A673 (cell line): Measurements from ENCODE around the gene SPRYD7. TPM values are rescaled to one million over a fixed set of nuclear protein-coding genes. Genes with fewer than 3 reads are reported as not detected.

ENCODE experiments used
- BruUV-seq: library from RNA; stranded (reverse); fragments of 400-500 nt; replicated peaks from 2 replicates; lab custom pipeline; 2021; lab: Mats Ljungman, UMichigan
- CTCF ChIA-PET: fragments of 300-600 bp; sonication (Branson Sonifier 250); formaldehyde crosslinking; loops from one replicate; lab custom pipeline; 2022; ENCODE audit warnings: antibody characterized with exemption; lab: Charles Lee
- POLR2A ChIA-PET: fragments of 300-600 bp; sonication (Branson Sonifier 250); formaldehyde crosslinking; loops from one replicate; lab custom pipeline; 2022; ENCODE audit warnings: antibody characterized with exemption; ENCODE audit not compliant: low non-redundant PET; lab: Charles Lee
- DNase-seq: peaks from one replicate; pipeline ENCODE4 v3.0.0-alpha.2; 2015; ENCODE audit warnings: low spot score
- H3K27ac ChIP-seq: fragments of 200-600 bp; sonication (generic); 2 replicates; pipeline ENCODE4 v1.5.1; 2016; ENCODE audit warnings: mixed run types, low read depth, mild to moderate bottlenecking, mixed read lengths, antibody characterized with exemption, low read length; ENCODE audit not compliant: poor library complexity, severe bottlenecking
- H3K27me3 ChIP-seq: fragments of 200-600 bp; sonication (generic); replicated peaks from 2 replicates; pipeline ENCODE4 v1.6.1; 2017; ENCODE audit warnings: mixed run types, low read depth, mild to moderate bottlenecking, mixed read lengths, antibody characterized with exemption, low read length; ENCODE audit not compliant: insufficient read depth, poor library complexity
- H3K36me3 ChIP-seq: fragments of 200-600 bp; sonication (generic); 2 replicates; pipeline ENCODE4 v1.6.1; 2016; ENCODE audit warnings: mixed run types, mild to moderate bottlenecking, mixed read lengths, antibody characterized with exemption, low read length; ENCODE audit not compliant: insufficient read depth, poor library complexity, severe bottlenecking
- H3K4me1 ChIP-seq: fragments of 200-600 bp; sonication (generic); 2 replicates; pipeline ENCODE4 v1.6.1; 2017; ENCODE audit warnings: mixed run types, mild to moderate bottlenecking, mixed read lengths, antibody characterized with exemption, low read length; ENCODE audit not compliant: insufficient read depth, poor library complexity, severe bottlenecking
- H3K4me3 ChIP-seq: fragments of 200-600 bp; sonication (generic); 2 replicates; pipeline ENCODE4 v1.5.1; 2016; ENCODE audit warnings: low read depth, mixed run types, mild to moderate bottlenecking, mixed read lengths, low read length; ENCODE audit not compliant: poor library complexity, severe bottlenecking
- H3K9me3 ChIP-seq: fragments of 200-600 bp; sonication (generic); 2 replicates; pipeline ENCODE4 v1.6.1; 2016; ENCODE audit warnings: mixed run types, low read depth, mild to moderate bottlenecking, mixed read lengths, antibody characterized with exemption, low read length; ENCODE audit not compliant: poor library complexity, severe bottlenecking
- EZH2 ChIP-seq: fragments of 200-600 bp; sonication (generic); IDR thresholded peaks from 2 replicates; pipeline ENCODE4 v1.6.1; 2017; ENCODE audit warnings: borderline replicate concordance, low read depth, mild to moderate bottlenecking, mixed read lengths, antibody characterized with exemption, low read length; ENCODE audit not compliant: poor library complexity, severe bottlenecking
- intact Hi-C: fragments of 100-400 bp; cut with micrococcal nuclease; formaldehyde crosslinking; loops from one replicate; pipeline ENCODE4 v1.10.0; 2022; ENCODE audit not compliant: unreplicated experiment
- total RNA-seq: library from RNA; stranded (reverse); gene quantifications from 2 replicates; pipeline ENCODE4 v1.2.3, GENCODE V29; 2021
- TF ChIP-seq, protein P1 (sequence below): fragments of 300-800, 200-600 bp; sonication (generic); conservative IDR thresholded peaks from 2 replicates; pipeline ENCODE4 v1.5.1; 2017; ENCODE audit warnings: low read depth, mild to moderate bottlenecking, antibody characterized with exemption, low read length, moderate library complexity, mixed read lengths

Gene SPRYD7
- total RNA-seq, 1 experiment from 2014 or later = 2.9 TPM

DNA sequence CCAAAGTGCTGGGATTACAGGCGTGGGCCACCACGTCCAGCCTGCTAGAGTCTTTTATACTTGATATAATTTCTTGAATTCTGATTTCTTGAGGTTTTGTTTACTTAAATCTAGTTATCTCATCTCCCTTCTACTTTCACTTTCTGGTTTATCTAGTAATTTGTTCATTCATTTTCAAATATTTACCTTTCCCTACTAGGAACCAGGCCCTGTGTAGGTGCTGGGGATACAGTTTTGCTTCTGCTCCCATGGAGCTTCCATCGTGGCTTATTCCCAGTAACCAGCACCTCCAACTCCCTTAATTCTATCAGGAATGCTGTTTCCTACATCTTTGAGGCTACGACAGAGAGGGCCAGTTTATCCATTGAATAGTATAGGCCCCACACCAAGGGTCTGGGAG lies 36.6 kb upstream of the SPRYD7 start:
- TF ChIP-seq, protein P1, sequence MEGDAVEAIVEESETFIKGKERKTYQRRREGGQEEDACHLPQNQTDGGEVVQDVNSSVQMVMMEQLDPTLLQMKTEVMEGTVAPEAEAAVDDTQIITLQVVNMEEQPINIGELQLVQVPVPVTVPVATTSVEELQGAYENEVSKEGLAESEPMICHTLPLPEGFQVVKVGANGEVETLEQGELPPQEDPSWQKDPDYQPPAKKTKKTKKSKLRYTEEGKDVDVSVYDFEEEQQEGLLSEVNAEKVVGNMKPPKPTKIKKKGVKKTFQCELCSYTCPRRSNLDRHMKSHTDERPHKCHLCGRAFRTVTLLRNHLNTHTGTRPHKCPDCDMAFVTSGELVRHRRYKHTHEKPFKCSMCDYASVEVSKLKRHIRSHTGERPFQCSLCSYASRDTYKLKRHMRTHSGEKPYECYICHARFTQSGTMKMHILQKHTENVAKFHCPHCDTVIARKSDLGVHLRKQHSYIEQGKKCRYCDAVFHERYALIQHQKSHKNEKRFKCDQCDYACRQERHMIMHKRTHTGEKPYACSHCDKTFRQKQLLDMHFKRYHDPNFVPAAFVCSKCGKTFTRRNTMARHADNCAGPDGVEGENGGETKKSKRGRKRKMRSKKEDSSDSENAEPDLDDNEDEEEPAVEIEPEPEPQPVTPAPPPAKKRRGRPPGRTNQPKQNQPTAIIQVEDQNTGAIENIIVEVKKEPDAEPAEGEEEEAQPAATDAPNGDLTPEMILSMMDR = no peak
- no peak for TF ChIP-seq EZH2
- no TSS peak for BruUV-seq
- H3K4me3 ChIP-seq = no peak overlapping the region
- intact Hi-C loops = no loop called here
- ChIA-PET POLR2A (no interaction called here), CTCF (no interaction called here)
- H3K27ac ChIP-seq = no peak overlapping the region
- no peaks in the 10 kb centered on the region for H3K9me3 ChIP-seq
- no peaks in the 10 kb centered on the region for H3K27me3 ChIP-seq
- no peak for DNase-seq
- H3K36me3 ChIP-seq = no peaks in the 10 kb centered on the region
- peaks cover 13% of the 10 kb centered on the region for H3K4me1 ChIP-seq

DNA sequence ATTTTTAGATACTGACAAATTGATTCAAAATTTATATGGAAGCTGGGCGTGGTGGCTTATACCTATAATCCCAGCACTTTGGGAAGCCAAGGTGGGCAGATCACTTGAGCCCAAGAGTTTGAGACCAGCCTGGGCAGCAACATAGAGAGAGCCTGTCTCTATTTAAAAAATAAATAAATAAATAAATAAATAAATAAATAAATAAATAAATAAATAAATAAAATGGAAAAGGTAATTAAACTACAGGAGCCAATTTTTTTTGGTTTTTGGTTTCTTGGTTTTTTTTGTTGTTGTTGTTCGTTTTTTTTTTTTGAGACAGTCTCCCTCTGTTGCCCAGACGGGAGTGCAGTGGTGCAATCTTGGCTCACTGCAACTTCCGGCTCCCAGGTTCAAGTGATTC lies 31.3 kb upstream of the SPRYD7 start:
- intact Hi-C loops = no loop called here
- Histone ChIP-seq H3K4me1 (no peaks in the 10 kb centered on the region), H3K36me3 (no peaks in the 10 kb centered on the region), H3K27me3 (no peaks in the 10 kb centered on the region), H3K27ac (no peak overlapping the region), H3K9me3 (peaks cover 4% of the 10 kb centered on the region), H3K4me3 (no peak overlapping the region)
- BruUV-seq = no TSS peak
- no peak for DNase-seq
- ChIA-PET POLR2A (no interaction called here), CTCF (no interaction called here)
- TF ChIP-seq, protein P1 = no peak
- no peak for TF ChIP-seq EZH2

DNA sequence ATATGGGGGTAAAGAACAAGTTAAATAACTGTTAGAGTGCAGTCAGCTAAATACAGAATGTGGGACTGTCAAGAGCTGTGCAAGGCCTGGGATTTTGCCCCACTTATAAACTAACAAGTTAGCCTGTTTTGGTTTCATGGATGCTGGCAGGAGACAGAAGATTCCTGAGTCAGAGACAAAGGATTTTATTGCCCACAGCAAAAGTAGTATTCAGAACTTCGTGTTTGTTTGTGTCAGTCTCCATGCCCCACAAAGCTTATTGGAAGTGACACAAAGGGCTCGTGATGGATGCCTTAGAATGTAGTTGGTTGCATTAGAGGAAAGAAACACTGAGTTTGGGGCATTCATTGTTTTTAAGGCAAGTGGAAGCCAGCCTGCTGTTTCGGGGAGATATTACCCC lies 22.2 kb upstream of the SPRYD7 start:
- no peak for TF ChIP-seq EZH2
- TF ChIP-seq, protein P1 = no peak
- H3K27ac ChIP-seq = no peak overlapping the region
- no peaks in the 10 kb centered on the region for H3K36me3 ChIP-seq
- CTCF ChIA-PET = no interaction called here
- no peak overlapping the region for H3K4me3 ChIP-seq
- BruUV-seq = no TSS peak
- H3K9me3 ChIP-seq = peaks cover 4% of the 10 kb centered on the region
- H3K27me3 ChIP-seq = no peaks in the 10 kb centered on the region
- intact Hi-C loops = no loop called here
- no peak for DNase-seq
- POLR2A ChIA-PET = no interaction called here
- H3K4me1 ChIP-seq = no peaks in the 10 kb centered on the region
